ENCODE measurements around the gene NCOA4.
"Not testable (repeated sequence)": the region's sequence is repeated elsewhere in the genome, so short reads cannot be mapped to it uniquely, and the experiment has no call there.

Gene NCOA4

GRCh38 chr10:46019177-46019528 is 11.3 kb downstream of the NCOA4 start:
- DNase-seq, result no peak

- no peak for DNase-seq
Observed at GRCh38 chr10:46018453-46019176, 11.8 kb downstream of the NCOA4 start.

GRCh38 chr10:46017733-46018132 is 12.7 kb downstream of the NCOA4 start:
- no peak for DNase-seq

GRCh38 chr10:46016811-46017210 is 13.6 kb downstream of the NCOA4 start:
- DNase-seq, result no peak

- no peak for DNase-seq
Observed at GRCh38 chr10:46016190-46016589, 14.2 kb downstream of the NCOA4 start.

- no peak for DNase-seq
Observed at GRCh38 chr10:46014683-46015405, 15.6 kb downstream of the NCOA4 start.

- DNase-seq, result no peak
Observed at GRCh38 chr10:46014206-46014605, 16.2 kb downstream of the NCOA4 start.

GRCh38 chr10:46012746-46013145 is 17.7 kb downstream of the NCOA4 start:
- DNase-seq, result no peak

- peak; percentile 39 for DNase-seq
Observed at GRCh38 chr10:46006219-46006618, 24.2 kb downstream of the NCOA4 start.

GRCh38 chr10:46005383-46005782 is 25.0 kb downstream of the NCOA4 start:
- no peak for DNase-seq

- DNase-seq, result no peak
Observed at GRCh38 chr10:46004963-46005362, 25.5 kb downstream of the NCOA4 start.

GRCh38 chr10:46002916-46003693 is 27.3 kb downstream of the NCOA4 start:
- DNase-seq, result no peak

- not testable (repeated sequence) for DNase-seq
Observed at GRCh38 chr10:46002189-46002687, 28.2 kb downstream of the NCOA4 start.

GRCh38 chr10:46001187-46001756 is 29.2 kb downstream of the NCOA4 start:
- DNase-seq, result no peak

- no peak for DNase-seq
Observed at GRCh38 chr10:46000538-46000937, 29.9 kb downstream of the NCOA4 start.

- not testable (repeated sequence) for DNase-seq
Observed at GRCh38 chr10:45999955-46000354, 30.5 kb downstream of the NCOA4 start.

GRCh38 chr10:45997994-45998763 is 32.2 kb downstream of the NCOA4 start:
- DNase-seq, result no peak

- no peak for DNase-seq
Observed at GRCh38 chr10:45997557-45997956, 32.9 kb downstream of the NCOA4 start.

GRCh38 chr10:45985590-45985989 is 44.8 kb downstream of the NCOA4 start:
- not testable (repeated sequence) for DNase-seq

- peak; percentile 51 for DNase-seq
Observed at GRCh38 chr10:45984473-45984872, 46.0 kb downstream of the NCOA4 start.

GRCh38 chr10:45983538-45984186 is 46.8 kb downstream of the NCOA4 start:
- peak; percentile 56 for DNase-seq

- DNase-seq, result not testable (repeated sequence)
Observed at GRCh38 chr10:45981367-45981766, 49.1 kb downstream of the NCOA4 start.

Data from kidney glomerular epithelial cell (primary cell).